NCI-H2029 (cell line): ENCODE data around the gene BRAP.
"Not testable (repeated sequence)": the region's sequence is repeated elsewhere in the genome, so short reads cannot be mapped to it uniquely, and the experiment has no call there.

ENCODE experiments used
- DNase-seq: peaks from one replicate; lab custom pipeline; 2025; lab: John Stamatoyannopoulos, UW

The BRAP gene

DNA sequence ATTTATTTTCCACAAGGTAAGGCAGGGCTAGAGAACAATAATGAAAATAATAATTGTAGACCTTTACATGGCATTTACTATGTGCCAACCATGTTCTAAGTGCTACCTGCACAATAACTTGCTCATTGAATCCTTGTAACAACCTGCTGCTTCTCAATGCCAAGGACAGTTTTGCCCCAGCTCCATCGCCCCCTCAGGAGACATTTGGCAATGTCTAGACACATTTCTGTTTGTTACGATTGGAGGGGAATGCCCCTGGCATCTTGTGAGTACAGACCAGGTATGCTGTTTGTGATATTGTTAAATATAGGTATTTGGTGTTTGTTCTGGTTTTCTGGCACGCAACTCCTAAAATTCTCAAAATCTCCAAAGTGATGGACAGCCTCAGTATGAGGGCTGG is 78.5 kb downstream of the BRAP start:
- DNase-seq: no peak

DNA sequence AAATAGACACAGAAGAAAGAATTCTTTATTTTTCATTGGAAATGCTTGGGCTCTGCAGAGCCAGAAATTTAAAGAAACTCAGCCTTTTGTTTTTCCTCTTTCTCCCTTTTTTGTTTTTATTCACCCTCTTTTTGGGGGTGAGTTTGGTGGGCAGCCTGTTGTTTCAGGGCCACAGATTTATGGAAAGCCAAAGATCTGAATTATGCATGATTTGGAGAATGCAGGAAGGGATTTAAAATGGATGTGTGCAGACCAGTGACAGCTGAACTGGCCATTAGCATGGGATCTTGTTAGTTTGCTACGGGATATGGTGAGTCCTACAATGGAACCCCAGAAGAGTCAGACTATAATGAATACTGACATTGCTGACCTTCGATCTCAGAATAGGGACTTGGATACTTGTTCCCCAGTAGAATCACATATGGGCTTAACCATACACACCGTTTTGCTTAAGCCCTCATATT is 79.0 kb downstream of the BRAP start:
- no peak for DNase-seq

DNA sequence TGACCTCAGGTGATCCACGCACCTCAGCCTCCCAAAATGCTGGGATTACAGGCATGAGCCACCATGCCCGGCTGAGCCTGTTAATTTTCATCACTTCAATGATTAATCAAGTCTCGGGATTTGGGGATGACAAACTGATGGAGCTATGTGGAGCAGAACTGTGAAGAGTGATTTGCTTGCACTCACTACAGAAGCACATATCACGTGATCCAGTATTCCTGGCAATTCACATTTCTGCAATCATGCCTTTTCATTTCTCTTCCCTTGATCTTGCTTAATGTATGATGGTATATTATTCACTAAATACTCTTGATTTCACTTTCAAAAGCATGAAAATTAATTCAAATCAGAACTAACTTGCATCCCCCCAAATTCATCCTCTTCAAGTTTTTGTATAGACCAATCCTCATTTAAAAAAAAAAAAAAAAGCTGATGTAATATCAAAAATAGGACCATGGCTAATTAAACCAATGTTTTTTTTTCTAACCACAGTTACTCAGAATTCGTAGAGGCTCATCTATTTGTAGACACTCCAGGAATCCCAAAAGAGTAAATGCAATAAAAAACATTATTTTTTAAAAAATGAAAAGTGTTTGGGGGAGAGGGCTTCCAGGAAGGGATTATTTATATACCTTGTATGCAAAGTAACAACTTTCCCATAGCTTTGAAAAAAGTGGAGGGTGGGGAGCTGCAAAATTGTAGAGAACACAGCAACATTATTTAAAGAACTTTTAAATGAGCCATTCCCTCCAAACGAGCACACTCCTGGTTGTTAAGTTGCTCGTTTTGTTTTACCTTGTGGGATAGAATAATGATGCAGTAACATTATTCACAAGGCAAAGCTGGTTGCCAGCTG is 79.6 kb downstream of the BRAP start:
- no peak for DNase-seq

DNA sequence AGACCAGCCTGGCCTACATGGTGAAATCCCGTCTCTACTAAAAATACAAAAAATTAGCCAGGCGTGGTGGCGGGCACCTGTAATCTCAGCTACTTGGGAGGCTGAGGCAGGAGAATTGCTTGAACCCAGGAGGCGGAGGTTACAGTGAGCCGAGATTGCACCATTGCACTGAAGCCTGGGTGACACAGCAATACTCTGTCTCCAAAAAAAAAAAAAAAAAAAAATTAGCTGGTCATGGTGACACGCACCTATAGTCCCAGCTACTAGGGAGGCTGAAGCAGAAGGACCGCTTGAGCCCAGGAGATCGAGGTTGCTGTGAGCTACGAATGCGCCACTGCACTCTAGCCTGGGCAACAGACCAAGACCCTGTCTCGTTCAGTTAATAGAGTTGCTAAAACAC is 82.9 kb downstream of the BRAP start:
- not testable (repeated sequence) for DNase-seq

DNA sequence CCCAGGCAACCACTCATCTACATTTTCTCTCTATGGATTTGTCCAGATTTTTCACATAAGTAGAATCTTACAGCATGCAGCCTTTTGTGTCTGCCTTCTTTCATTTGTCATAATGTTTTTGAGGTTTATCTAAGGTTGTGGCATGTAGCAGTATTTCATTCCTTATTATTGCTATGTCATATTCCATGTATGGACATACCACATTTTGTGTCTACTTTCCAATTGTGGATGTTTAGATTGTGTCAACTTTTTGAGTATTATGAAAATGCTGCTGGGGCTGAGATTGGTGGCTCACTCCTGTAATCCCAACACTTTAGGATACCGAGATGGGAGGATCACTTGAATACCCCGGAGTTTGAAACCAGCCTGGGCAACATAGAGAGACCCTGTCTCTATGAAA is 83.4 kb downstream of the BRAP start:
- no peak for DNase-seq

DNA sequence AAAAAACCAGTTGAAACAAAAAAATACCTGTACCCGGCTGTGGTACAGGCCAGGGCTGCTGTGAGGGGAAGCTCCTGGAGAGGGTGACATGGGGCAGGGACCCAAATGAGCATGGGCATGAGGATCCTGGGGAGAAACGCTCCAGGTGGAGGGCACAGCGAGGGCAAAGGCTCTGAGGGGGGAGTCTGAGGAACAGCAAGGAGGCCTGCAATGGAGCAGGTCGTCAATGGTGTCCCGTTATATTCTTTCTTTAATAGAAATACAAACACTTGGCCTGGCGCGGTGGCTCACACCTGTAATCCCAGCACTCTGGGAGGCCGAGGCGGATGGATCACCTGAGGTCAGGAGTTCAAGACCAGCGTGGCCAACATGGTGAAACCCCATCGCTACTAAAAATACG is 84.8 kb downstream of the BRAP start:
- not testable (repeated sequence) for DNase-seq

DNA sequence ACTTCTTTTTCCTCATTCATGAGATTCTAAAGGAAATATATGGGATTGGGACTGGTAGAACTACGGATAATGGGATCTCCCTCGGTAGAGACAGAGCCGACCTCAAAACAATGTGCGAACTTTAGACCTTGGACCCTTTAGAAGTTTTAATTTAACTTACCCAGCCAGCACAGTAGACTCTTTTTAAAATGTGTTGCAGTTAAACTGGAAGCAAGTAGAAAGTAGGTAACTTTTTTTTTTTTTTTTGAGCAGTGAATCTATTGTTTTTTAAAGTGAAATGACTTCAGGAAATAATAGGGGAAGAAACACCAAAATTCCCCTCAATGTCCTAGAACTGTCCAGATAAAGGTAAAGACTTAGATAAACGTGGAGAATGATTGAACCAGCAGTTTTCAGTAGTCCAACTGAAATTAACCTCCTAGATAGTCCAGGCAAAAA is 85.5 kb downstream of the BRAP start:
- no peak for DNase-seq

DNA sequence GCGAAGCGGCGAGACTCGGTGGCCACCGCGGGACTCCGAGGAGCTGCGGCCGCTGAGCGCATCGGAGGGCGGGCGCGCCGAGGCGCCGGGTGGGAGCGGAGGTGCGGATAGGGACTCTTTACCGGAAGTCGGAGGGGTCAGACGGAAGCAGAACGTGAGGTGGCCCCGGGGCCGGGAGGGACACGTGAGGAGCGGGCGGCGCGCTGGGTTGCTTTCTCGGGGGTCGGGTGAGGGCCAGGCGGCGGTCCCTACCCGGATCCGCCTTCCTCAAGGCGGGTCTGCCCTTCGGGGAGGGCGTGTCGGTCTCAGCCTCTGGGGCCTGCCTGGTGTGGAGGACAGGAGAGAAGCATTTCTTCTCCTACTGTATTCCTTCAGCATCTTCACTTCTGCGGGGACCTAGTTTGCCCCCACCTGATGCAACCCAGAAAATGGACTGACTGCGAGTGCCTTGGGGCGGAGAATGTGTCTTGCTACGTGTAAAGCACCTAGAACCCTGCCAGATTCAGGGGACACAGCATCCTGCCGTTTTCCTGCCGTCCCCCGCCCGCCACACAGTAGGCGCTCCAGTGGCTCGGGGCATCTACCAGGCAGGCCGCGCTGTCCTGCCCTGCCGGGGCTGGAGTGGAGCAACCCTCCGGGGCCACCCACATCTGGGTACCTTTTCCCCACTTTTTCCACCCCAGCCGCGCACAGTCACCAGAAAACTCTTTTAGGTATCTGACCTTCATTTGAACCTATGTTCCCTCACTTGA is 86.1 kb downstream of the BRAP start:
- peak; percentile 82 for DNase-seq

DNA sequence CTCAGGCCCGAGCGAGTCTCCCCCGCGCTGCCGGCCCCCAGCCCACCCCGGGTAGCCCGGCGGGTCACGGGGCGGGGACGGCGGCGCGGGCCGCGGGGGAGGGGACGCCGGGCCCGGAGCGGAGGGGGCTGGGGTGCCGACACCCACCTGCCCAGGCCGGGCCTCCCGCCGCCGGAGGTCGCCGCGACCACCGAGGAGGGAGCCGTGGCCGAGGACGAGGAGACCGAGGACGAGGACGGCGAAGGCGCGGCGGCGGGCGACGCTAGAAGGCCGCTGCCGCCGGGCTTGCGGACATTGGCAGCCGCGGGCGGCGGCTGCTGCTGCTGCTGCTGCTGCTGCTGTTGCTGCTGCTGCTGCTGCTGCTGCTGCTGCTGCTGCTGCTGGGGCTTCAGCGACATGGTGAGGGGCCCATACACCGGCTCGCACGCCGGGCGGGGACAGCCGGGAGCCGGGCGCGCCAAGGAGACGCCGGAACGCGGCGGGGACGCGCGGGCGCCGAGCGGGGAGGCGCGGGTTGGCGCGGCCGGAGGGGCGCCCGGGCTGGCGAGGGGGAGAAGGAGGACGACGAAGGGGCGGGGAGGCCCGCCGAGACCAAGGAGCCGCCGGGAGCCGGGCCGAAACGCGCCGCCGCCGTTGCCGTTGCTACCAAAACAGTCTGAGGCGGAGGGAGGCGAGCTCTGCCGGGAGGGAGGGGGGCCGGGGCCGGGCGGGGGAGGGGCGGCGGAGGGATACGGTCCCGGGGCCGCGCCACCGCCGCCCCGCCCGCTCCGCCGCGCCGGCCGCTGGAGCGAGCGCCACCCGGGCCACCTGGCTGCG is 86.9 kb downstream of the BRAP start, which contains the start of gene ATXN2:
Gene ATXN2, minus strand, starts transcription at position 679 of the 816 bp plus-strand sequence. Its CDS starts 281 bp downstream, at position 398.
- DNase-seq: peak; percentile 46

DNA sequence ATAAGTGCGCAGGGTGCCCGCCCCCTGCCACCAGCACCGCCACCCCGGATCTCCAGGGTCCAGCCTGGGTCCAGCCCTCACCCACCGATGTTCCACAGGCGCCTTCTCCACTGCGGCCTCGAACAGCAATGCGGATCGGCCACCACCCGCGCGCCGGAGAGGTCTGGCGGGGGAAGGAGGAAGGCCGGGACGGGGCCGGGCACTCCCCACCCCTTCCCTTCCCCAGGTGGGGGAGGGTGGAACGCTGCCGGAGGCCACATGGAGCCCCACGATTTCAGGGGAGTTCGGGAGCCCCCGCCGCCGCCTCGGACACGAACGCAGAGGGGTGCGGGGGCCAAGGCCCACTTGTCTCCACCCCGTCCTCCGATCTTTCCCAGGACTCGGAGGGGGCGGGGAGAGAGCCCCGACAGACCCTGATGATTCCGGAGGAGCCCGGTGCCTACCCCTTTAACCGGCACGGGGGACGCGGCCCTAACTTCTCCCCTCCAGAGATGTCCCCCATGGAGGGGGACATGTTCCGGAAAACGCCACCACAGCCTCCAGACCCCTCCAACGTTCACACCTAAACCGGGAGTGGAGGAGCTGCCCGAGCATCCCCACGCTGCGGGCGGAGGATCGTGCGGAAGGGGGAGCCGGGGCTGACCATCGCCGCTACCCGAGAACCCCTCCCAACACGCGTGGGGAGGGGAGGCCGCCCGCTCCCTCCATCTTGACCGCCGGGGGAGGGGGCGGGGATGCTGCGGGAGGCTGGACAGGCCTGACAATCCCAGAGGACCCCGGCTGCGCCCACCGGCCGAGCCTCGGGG is 87.7 kb downstream of the BRAP start:
- no peak for DNase-seq

DNA sequence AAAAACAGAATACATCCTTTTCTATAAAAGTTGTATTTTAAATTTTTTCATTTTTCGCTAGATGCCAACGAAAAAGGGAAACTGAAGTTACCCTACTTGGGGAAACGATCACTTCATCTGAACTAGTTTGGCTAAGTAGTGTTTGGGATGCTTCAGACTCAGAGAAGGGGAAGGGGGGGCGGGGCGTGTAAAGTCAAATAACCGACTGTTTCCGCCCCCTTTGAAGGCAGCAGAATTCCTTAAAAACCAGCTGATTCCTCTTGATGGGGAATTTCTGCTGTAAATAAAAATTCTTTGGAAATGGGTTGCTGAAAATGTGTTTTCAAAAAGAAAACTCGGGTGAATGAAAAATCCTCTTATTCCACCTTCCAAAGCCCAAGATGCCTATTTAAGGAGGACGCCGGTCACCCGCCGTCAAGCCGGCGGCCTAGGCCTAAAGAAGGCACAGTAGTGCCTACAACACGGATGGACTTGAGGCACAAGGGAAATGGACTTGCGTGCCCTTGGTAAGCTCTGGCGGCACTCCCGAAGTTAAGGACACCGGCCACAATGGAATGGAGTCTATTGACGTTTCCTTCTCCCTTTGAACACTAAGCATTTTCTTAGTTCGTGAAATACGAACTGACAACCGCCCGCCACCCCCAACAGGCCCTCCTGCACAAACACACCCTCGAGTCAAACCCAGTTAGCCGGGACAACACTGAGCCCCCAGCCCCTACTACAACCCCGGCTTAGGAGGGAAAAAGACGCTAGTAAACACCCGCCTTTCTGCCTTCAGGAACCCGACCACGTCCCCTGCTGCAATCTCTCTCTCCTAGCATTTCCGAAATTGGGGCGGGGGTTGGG is 88.5 kb downstream of the BRAP start:
- DNase-seq: peak; percentile 55

DNA sequence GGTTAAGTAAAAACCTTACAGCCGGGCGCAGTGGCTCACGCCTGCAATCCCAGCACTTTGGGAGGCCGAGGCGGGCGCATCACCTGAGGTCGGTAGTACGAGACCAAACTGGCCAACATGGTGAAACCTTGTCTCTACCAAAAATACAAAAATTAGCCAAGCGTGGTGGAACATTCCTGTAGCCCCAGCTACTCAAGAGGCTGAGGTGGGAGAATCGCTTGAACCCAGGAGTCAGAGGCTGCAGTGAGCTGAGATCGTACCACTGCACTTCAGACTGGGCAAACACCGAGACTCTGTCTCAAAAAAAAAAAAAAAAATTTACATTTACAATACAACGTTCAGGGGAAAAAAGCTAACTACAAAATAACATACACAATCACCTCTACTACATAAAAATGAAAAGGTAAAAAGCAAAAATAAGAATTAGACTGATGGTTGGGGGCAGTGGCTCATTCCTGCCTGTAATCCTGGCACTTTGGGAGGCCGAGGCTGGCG is 90.4 kb downstream of the BRAP start:
- not testable (repeated sequence) for DNase-seq
